H1 (cell line): ENCODE results near the gene GUF1. TPM values are rescaled to one million over a fixed set of nuclear protein-coding genes. Genes with fewer than 3 reads are reported as not detected.

Experiments
- CTCF ChIA-PET: fragments of 300-600 bp; sonication (Branson Sonifier 250); formaldehyde crosslinking; loops from one replicate; lab custom pipeline; 2021; ENCODE audit not compliant: partially characterized antibody; lab: Charles Lee
- POLR2A ChIA-PET: fragments of 300-600 bp; sonication (Branson Sonifier 250); formaldehyde crosslinking; loops from one replicate; lab custom pipeline; 2021; ENCODE audit warnings: inconsistent platforms; ENCODE audit not compliant: partially characterized antibody; lab: Charles Lee
- DNase-seq, 2 experiments: peaks; one replicate each; pipeline versions ENCODE4 v3.0.0 to v3.0.0-alpha.2; 2010 to 2022; ENCODE audit warnings: low spot score in 2 of 2, low read depth in 1 of 2, mixed read lengths in 1 of 2
- FAIRE-seq: peaks from 2 replicates; lab custom pipeline; 2011; peaks lifted over from hg19 to GRCh38; lab: Jason Lieb, UNC
- H2AFZ ChIP-seq: 2 replicates; pipeline ENCODE4 v1.8.1; 2012; ENCODE audit warnings: low read length, inconsistent platforms
- H2AK5ac ChIP-seq: 2 replicates; pipeline ENCODE4 v1.6.1; 2013; ENCODE audit warnings: low read depth, low read length
- H2BK120ac ChIP-seq: replicated peaks from 2 replicates; pipeline ENCODE3; 2013; ENCODE audit warnings: low read depth, low read length, inconsistent platforms
- H2BK12ac ChIP-seq: 2 replicates; pipeline ENCODE4 v1.6.1; 2013; ENCODE audit warnings: low read depth, low read length
- H2BK15ac ChIP-seq: 2 replicates; pipeline ENCODE4 v1.6.1; 2013; ENCODE audit warnings: low read length
- H2BK20ac ChIP-seq: 2 replicates; pipeline ENCODE4 v1.6.1; 2013; ENCODE audit warnings: low read length
- H2BK5ac ChIP-seq: 2 replicates; pipeline ENCODE4 v1.6.1; 2013; ENCODE audit warnings: low read depth, low read length
- H3K14ac ChIP-seq: 2 replicates; pipeline ENCODE4 v1.6.1; 2013; ENCODE audit warnings: inconsistent platforms; ENCODE audit not compliant: insufficient read length
- H3K18ac ChIP-seq: 2 replicates; pipeline ENCODE4 v1.6.1; 2013; ENCODE audit warnings: low read length; ENCODE audit errors: extremely low read depth
- H3K23ac ChIP-seq: 2 replicates; pipeline ENCODE4 v1.6.1; 2013; ENCODE audit warnings: inconsistent platforms; ENCODE audit not compliant: insufficient read length
- H3K23me2 ChIP-seq: 2 replicates; pipeline ENCODE4 v1.6.1; 2013; ENCODE audit warnings: low read depth, low read length
- H3K27ac ChIP-seq: 2 replicates; pipeline ENCODE4 v1.6.1; 2011; ENCODE audit warnings: low read depth, low read length, inconsistent platforms
- H3K27me3 ChIP-seq, 4 experiments: replicated peaks in 1 of 4; 1 replicate in 1 of 4; 2 replicates in 3 of 4; pipeline versions ENCODE4 v1.6.1 to v1.8.1; 2011 to 2013; ENCODE audit warnings: low read length in 3 of 4, mild to moderate bottlenecking in 3 of 4, inconsistent platforms in 2 of 4, mixed read lengths in 2 of 4, moderate library complexity in 1 of 4; ENCODE audit not compliant: control insufficient read depth in 3 of 4, insufficient read depth in 3 of 4; ENCODE audit errors: extremely low read depth in 1 of 4
- H3K36me3 ChIP-seq, 4 experiments: 2 replicates each; pipeline versions ENCODE4 v1.6.1 to v1.8.1; 2011 to 2013; ENCODE audit warnings: mild to moderate bottlenecking in 4 of 4, low read length in 3 of 4, moderate library complexity in 2 of 4, control low read depth in 1 of 4, inconsistent platforms in 1 of 4; ENCODE audit not compliant: insufficient read depth in 4 of 4, control insufficient read depth in 2 of 4
- H3K4ac ChIP-seq: replicated peaks from 2 replicates; pipeline ENCODE3; 2013; ENCODE audit warnings: low read length, low read depth, mixed read lengths, inconsistent platforms; ENCODE audit not compliant: insufficient read length
- H3K4me1 ChIP-seq, 4 experiments: replicated peaks in 1 of 4; 1 replicate in 1 of 4; 2 replicates in 3 of 4; pipeline versions ENCODE4 v1.6.1 to v1.8.1; 2011 to 2013; ENCODE audit warnings: low read length in 3 of 4, inconsistent platforms in 2 of 4, mixed read lengths in 1 of 4; ENCODE audit not compliant: insufficient read depth in 4 of 4, control insufficient read depth in 3 of 4
- H3K4me2 ChIP-seq, 2 experiments: 2 replicates each; pipeline versions ENCODE4 v1.6.1 to v1.8.1; 2011 to 2013; ENCODE audit warnings: low read depth in 2 of 2, low read length in 2 of 2, control low read depth in 1 of 2, inconsistent platforms in 1 of 2, mild to moderate bottlenecking in 1 of 2; ENCODE audit not compliant: insufficient read depth in 1 of 2
- H3K4me3 ChIP-seq, 4 experiments: fragments of 200-600, 300-600 bp in 1 of 4; sonication (generic), shearing (Covaris generic), sonication (Bioruptor Twin) in 1 of 4; 2 replicates each; pipeline versions ENCODE4 v1.5.1 to v1.8.1; 2011 to 2016; ENCODE audit warnings: low read length in 4 of 4, low read depth in 3 of 4, control low read depth in 2 of 4, inconsistent platforms in 2 of 4, mild to moderate bottlenecking in 2 of 4, mixed read lengths in 1 of 4, moderate library complexity in 1 of 4; ENCODE audit not compliant: insufficient read depth in 2 of 4; ENCODE audit errors: extremely low read depth in 1 of 4
- H3K56ac ChIP-seq: replicated peaks from 2 replicates; pipeline ENCODE3; 2013; ENCODE audit warnings: low read depth, mild to moderate bottlenecking, mixed read lengths, low read length, inconsistent platforms; ENCODE audit not compliant: insufficient read length
- H3K79me1 ChIP-seq: 2 replicates; pipeline ENCODE4 v1.6.1; 2013; ENCODE audit warnings: low read depth, low read length, control low read depth
- H3K79me2 ChIP-seq, 2 experiments: 2 replicates each; pipeline versions ENCODE4 v1.6.1 to v1.8.1; 2012 to 2013; ENCODE audit warnings: low read length in 2 of 2, mild to moderate bottlenecking in 2 of 2, inconsistent platforms in 1 of 2; ENCODE audit not compliant: insufficient read depth in 2 of 2, control insufficient read depth in 1 of 2
- H3K9ac ChIP-seq, 4 experiments: replicated peaks in 1 of 4; 1 replicate in 1 of 4; 2 replicates in 3 of 4; pipeline versions ENCODE4 v1.6.1 to v1.8.1; 2011 to 2013; ENCODE audit warnings: low read depth in 3 of 4, low read length in 3 of 4, control low read depth in 2 of 4, mild to moderate bottlenecking in 2 of 4, moderate library complexity in 2 of 4, inconsistent platforms in 1 of 4; ENCODE audit errors: extremely low read depth in 1 of 4
- H3K9me3 ChIP-seq, 2 experiments: 2 replicates each; pipeline versions ENCODE4 v1.6.1 to v1.8.1; 2012 to 2013; ENCODE audit warnings: mild to moderate bottlenecking in 2 of 2, moderate library complexity in 2 of 2, control low read depth in 1 of 2, inconsistent platforms in 1 of 2, low read depth in 1 of 2, low read length in 1 of 2, mixed read lengths in 1 of 2; ENCODE audit not compliant: insufficient read depth in 2 of 2
- H4K20me1 ChIP-seq, 2 experiments: replicated peaks in 1 of 2; 2 replicates each; pipeline versions ENCODE3 to v1.8.1; 2011 to 2013; ENCODE audit warnings: inconsistent platforms in 2 of 2, low read length in 2 of 2, mild to moderate bottlenecking in 1 of 2; ENCODE audit not compliant: insufficient read depth in 2 of 2, control insufficient read depth in 1 of 2
- H4K5ac ChIP-seq: 2 replicates; pipeline ENCODE4 v1.6.1; 2013; ENCODE audit warnings: low read length, low read depth, mixed read lengths, inconsistent platforms; ENCODE audit not compliant: insufficient read length
- H4K8ac ChIP-seq: 2 replicates; pipeline ENCODE4 v1.8.0; 2013; ENCODE audit warnings: mild to moderate bottlenecking, moderate library complexity, low read length, inconsistent platforms; ENCODE audit not compliant: insufficient read depth; ENCODE audit errors: extremely low read depth
- H4K91ac ChIP-seq: replicated peaks from 2 replicates; pipeline ENCODE3; 2013; ENCODE audit warnings: low read length, mixed read lengths, inconsistent platforms; ENCODE audit not compliant: insufficient read length
- ATF3 ChIP-seq: IDR thresholded peaks from 2 replicates; pipeline ENCODE4 v1.6.1; 2011; ENCODE audit warnings: low read depth, mild to moderate bottlenecking, low read length; ENCODE audit not compliant: insufficient read depth
- BCL11A ChIP-seq, 2 experiments: IDR thresholded peaks; one replicate each; pipeline ENCODE4 v1.6.1; 2011; ENCODE audit warnings: low read depth in 2 of 2, low read length in 2 of 2, mild to moderate bottlenecking in 2 of 2
- CHD2 ChIP-seq: IDR thresholded peaks from 2 replicates; pipeline ENCODE4 v1.6.1; 2012; ENCODE audit warnings: low read length, improper control_type of control experiment
- CREB1 ChIP-seq: IDR thresholded peaks from 2 replicates; pipeline ENCODE4 v1.6.1; 2012; ENCODE audit warnings: inconsistent platforms
- EGR1 ChIP-seq: IDR thresholded peaks from 2 replicates; pipeline ENCODE4 v1.6.1; 2011; ENCODE audit warnings: low read depth, low read length, borderline replicate concordance
- EZH2 ChIP-seq: fragments of 200-600 bp; sonication (generic); IDR thresholded peaks from 2 replicates; pipeline ENCODE4 v1.7.1; 2012; ENCODE audit warnings: low read depth, mild to moderate bottlenecking, moderate library complexity, low read length, inconsistent platforms; ENCODE audit not compliant: severe bottlenecking
- GTF2F1 ChIP-seq: IDR thresholded peaks from 2 replicates; pipeline ENCODE4 v1.6.1; 2012; ENCODE audit warnings: low read depth, low read length, improper control_type of control experiment, borderline replicate concordance
- HDAC2 ChIP-seq, 2 experiments: fragments of 300-600 bp in 1 of 2; sonication (generic) in 1 of 2; IDR thresholded peaks; 2 replicates each; pipeline ENCODE4 v1.6.1; 2011 to 2012; ENCODE audit warnings: low read depth in 2 of 2, low read length in 2 of 2, mild to moderate bottlenecking in 2 of 2, moderate library complexity in 2 of 2, borderline replicate concordance in 1 of 2, inconsistent platforms in 1 of 2
- JUND ChIP-seq: IDR thresholded peaks from 2 replicates; pipeline ENCODE4 v1.6.1; 2011; ENCODE audit warnings: mild to moderate bottlenecking, improper control_type of control experiment, low read length
- KDM1A ChIP-seq: fragments of 200-600, 300-600 bp; sonication (generic); IDR thresholded peaks from 2 replicates; pipeline ENCODE4 v1.7.1; 2016; ENCODE audit warnings: mild to moderate bottlenecking, low read length, borderline replicate concordance
- MAX ChIP-seq: IDR thresholded peaks from 2 replicates; pipeline ENCODE4 v1.6.1; 2012; ENCODE audit warnings: inconsistent platforms
- RAD21 ChIP-seq, 2 experiments: IDR thresholded peaks in 1 of 2; conservative IDR thresholded peaks in 1 of 2; 2 replicates each; pipeline ENCODE4 v1.6.1; 2011; ENCODE audit warnings: low read depth in 2 of 2, low read length in 2 of 2, improper control_type of control experiment in 1 of 2, inconsistent platforms in 1 of 2, mild to moderate bottlenecking in 1 of 2, moderate library complexity in 1 of 2
- SIRT6 ChIP-seq: IDR thresholded peaks from one replicate; pipeline ENCODE4 v1.7.1; 2012; ENCODE audit warnings: low read length, inconsistent platforms
- SIX5 ChIP-seq: IDR thresholded peaks from 2 replicates; pipeline ENCODE4 v1.6.1; 2011; ENCODE audit warnings: mild to moderate bottlenecking, low read depth, low read length
- WGBS, 2 experiments: shearing (Covaris generic) in 1 of 2; methylation state at CpG; one replicate each; pipeline versions ENCODE4 v1.1.6 to v1.1.7; 2013 to 2015; ENCODE audit warnings: low lambda C conversion rate in 2 of 2, mixed read lengths in 2 of 2, inconsistent platforms in 1 of 2, low coverage in 1 of 2, missing lambda C conversion rate in 1 of 2; ENCODE audit not compliant: insufficient replicate concordance in 2 of 2, insufficient coverage in 1 of 2, insufficient read length in 1 of 2; ENCODE audit errors: extremely low coverage in 1 of 2, missing lambda C conversion rate in 1 of 2; 5-methylcytosine and 5-hydroxymethylcytosine counted together
- polyA plus RNA-seq, 7 experiments: library from polyadenylated mRNA; depleted of rRNA in 3 of 7; stranded (reverse) in 5 of 7; unstranded in 2 of 7; fragments of >200 nt in 5 of 7; fragments of 200-250 nt in 2 of 7; gene quantifications; 1 replicate in 5 of 7; 2 replicates in 1 of 7; 4 replicates in 1 of 7; pipeline versions ENCODE4 v1.2.1 to v1.2.3, GENCODE V29; 2011 to 2013; ENCODE audit warnings: missing spikeins in 2 of 7, mixed read lengths in 2 of 7
- total RNA-seq: library from RNA; stranded (reverse); fragmentation: NEBNext Ultra II Directional; extraction: Animal tissue kit (Norgen Biotek cat#: 25700); gene quantifications from 2 replicates; pipeline ENCODE4 v1.2.1, GENCODE V29; 2021

Gene GUF1
- total and polyA plus RNA-seq, 2 of the 8 experiments (the other 6 are each of a cell fraction or from before 2014, with no cell fraction given) = 14.8 to 30.6 TPM

GRCh38 chr4:44651425-44651824, 26.8 kb upstream of the GUF1 start, which contains the start of gene YIPF7:
Gene YIPF7, minus strand, starts transcription at chr4:44651625. Its CDS starts 1,525 bp downstream, at chr4:44650100.
- H3K79me1 ChIP-seq = no peaks in the 10 kb centered on the region
- H3K79me2 ChIP-seq = no peaks in the 10 kb centered on the region
- POLR2A ChIA-PET = interaction anchor here (0.9 kb wide), 1 partner anchor 27 kb away, joined by 3 read pairs; the partner anchor contains the start of gene GUF1
- no peak within 1 kb of the TSS for H3K23ac ChIP-seq
- no peak within 1 kb of the TSS for H3K4me3 ChIP-seq
- H4K5ac ChIP-seq = no peak within 1 kb of the TSS
- no peak within 1 kb of the TSS for H3K18ac ChIP-seq
- no peak within 1 kb of the TSS for H3K27ac ChIP-seq
- no peaks in the 10 kb centered on the region for H3K4me1 ChIP-seq
- no peak within 1 kb of the TSS for H2BK20ac ChIP-seq
- CTCF ChIA-PET = interaction anchor here (0.7 to 1.3 kb wide), 2 partner anchors 27 to 1888 kb away, joined by 3 read pairs; partner anchors contain the start of gene GUF1
- 94% methylated on average over 1 of the region's 1 CpG; no CpG with 5 or more reads in 1 of the 2 experiments for WGBS, 2 experiments
- H3K23me2 ChIP-seq = no peaks in the 10 kb centered on the region
- H2AK5ac ChIP-seq = no peak within 1 kb of the TSS
- no peak within 1 kb of the TSS for H2BK15ac ChIP-seq
- no peak within 1 kb of the TSS for H3K56ac ChIP-seq
- no peak within 1 kb of the TSS for H2AFZ ChIP-seq
- no peaks in the 10 kb centered on the region for H3K27me3 ChIP-seq
- H4K20me1 ChIP-seq = no peaks in the 10 kb centered on the region
- no peak within 1 kb of the TSS for H4K8ac ChIP-seq
- DNase-seq (no peak), FAIRE-seq (no peak)
- no peak within 1 kb of the TSS for H3K4ac ChIP-seq
- no peaks in the 10 kb centered on the region for H3K9me3 ChIP-seq
- H2BK12ac ChIP-seq = no peak within 1 kb of the TSS
- H3K4me2 ChIP-seq = no peak within 1 kb of the TSS
- H3K14ac ChIP-seq = no peak within 1 kb of the TSS
- no peak within 1 kb of the TSS for H4K91ac ChIP-seq
- no peak within 1 kb of the TSS for H2BK120ac ChIP-seq
- H3K9ac ChIP-seq = no peak within 1 kb of the TSS
- H3K36me3 ChIP-seq = no peaks in the 10 kb centered on the region
- no peak within 1 kb of the TSS for H2BK5ac ChIP-seq
- TF ChIP-seq EGR1 (no peak), SIX5 (no peak), CHD2 (no peak), CREB1 (no peak), GTF2F1 (no peak), HDAC2 (IDR thresholded peaks at IDR 0.05; ENCODE audit: borderline replicate concordance in 1 of 2, low read depth in 2 of 2, low read length in 2 of 2) (no peak), RAD21 (IDR thresholded peaks at IDR 0.05 in 1 of 2, conservative IDR thresholded peaks at IDR 0.05 in 1 of 2; ENCODE audit: low read depth in 2 of 2, low read length in 2 of 2) (no peak), MAX (no peak), BCL11A (IDR thresholded peaks at IDR 0.05; ENCODE audit: low read depth in 2 of 2, low read length in 2 of 2) (no peak), ATF3 (no peak), KDM1A (no peak), JUND (no peak), SIRT6 (no peak), EZH2 (no peak)
